GM21447 (cell line): ENCODE data around the gene TOM1.
"Not testable (repeated sequence)": the region's sequence is repeated elsewhere in the genome, so short reads cannot be mapped to it uniquely, and the experiment has no call there.

ENCODE experiments used
- ATAC-seq: cut with Tn5 transposase; IDR thresholded peaks from one replicate; pipeline ENCODE4 v1.9.1; 2021; ENCODE audit not compliant: unreplicated experiment

Gene TOM1

DNA sequence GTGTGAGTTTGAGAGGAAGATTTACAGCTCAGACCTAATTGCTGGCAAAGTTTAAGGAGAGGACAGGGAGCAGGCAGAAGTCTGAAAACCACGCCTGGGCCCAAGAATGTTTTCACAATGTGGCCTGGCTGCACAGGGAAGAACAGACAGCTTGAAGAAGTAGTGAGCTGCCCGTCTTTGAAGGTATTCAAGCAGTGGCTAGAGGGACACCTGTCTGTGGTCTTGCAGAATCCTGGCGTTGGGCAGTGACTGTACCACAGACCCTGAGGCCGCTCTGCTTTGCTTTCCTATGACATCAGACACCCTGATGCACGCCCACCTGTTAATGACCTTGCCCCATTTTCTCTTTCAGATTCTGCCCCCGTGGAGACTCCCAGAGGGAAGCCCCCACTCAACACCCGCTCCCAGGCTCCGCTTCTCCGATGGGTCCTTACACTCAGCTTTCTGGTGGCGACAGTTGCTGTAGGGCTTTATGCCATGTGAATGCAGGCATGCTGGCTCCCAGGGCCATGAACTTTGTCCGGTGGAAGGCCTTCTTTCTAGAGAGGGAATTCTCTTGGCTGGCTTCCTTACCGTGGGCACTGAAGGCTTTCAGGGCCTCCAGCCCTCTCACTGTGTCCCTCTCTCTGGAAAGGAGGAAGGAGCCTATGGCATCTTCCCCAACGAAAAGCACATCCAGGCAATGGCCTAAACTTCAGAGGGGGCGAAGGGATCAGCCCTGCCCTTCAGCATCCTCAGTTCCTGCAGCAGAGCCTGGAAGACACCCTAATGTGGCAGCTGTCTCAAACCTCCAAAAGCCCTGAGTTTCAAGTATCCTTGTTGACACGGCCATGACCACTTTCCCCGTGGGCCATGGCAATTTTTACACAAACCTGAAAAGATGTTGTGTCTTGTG lies 93.7 kb downstream of the TOM1 start:
- ATAC-seq: no peak

DNA sequence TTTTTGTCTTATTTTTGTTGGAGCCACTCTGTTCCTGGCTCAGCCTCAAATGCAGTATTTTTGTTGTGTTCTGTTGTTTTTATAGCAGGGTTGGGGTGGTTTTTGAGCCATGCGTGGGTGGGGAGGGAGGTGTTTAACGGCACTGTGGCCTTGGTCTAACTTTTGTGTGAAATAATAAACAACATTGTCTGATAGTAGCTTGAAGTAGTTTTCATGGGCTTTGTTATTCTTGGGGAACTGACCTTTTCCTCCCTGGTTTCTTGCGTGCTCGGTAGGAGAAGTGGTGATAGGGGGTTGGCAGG lies 94.3 kb downstream of the TOM1 start:
- ATAC-seq: no peak

DNA sequence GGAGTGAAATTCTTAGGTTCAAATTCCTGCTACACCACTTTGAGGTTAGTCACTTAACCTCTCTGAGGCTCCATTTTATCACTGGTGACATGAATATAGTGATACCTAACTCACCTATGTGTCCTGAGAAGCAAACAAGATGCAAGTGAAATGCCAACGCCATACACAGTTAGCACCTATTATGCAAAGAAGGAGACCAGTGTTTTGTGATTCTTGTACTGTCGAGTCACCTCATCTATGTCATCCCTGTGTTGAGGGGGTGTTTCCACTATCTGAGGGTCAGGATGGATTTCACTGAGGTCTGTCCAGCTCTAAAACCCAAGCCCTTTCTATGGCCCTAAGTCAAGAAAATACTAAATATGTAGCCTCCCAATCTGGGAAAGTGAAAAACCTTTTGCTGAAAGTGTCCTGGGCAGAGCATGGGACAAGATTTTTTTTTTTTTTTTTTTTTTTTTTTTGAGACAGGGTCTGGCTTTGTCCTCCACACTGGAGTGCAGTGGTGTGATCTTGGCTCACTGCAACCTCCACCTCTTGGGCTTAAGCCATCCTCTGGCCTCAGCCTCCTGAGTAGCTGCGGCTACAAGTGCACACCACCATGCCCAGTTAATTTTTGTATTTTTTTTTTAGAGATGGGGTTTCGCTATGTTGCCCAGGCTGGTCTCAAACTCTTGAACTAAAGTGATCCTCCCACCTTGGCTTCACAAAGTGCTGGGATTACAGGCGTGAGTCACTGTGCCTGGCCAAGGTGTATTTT lies 95.3 kb downstream of the TOM1 start:
- no peak for ATAC-seq

DNA sequence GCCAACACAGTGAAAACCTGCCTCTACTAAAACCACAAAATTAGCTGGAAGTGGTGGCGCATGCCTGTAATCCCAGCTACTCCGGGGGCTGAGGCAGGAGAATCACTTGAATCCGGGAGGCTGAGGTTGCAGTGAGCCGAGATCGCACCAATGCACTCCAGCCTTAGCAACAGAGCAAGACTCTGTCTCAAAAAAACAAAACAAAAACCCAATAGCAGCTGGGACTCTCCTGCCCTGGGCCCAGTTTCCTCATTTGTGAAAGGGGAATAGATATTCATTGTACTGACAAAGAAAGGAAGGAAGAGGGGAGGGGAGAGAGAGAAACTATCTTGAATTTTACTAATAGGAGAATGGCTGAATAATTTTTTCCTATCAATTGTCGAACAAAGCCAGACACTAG lies 96.9 kb downstream of the TOM1 start:
- ATAC-seq: not testable (repeated sequence)

DNA sequence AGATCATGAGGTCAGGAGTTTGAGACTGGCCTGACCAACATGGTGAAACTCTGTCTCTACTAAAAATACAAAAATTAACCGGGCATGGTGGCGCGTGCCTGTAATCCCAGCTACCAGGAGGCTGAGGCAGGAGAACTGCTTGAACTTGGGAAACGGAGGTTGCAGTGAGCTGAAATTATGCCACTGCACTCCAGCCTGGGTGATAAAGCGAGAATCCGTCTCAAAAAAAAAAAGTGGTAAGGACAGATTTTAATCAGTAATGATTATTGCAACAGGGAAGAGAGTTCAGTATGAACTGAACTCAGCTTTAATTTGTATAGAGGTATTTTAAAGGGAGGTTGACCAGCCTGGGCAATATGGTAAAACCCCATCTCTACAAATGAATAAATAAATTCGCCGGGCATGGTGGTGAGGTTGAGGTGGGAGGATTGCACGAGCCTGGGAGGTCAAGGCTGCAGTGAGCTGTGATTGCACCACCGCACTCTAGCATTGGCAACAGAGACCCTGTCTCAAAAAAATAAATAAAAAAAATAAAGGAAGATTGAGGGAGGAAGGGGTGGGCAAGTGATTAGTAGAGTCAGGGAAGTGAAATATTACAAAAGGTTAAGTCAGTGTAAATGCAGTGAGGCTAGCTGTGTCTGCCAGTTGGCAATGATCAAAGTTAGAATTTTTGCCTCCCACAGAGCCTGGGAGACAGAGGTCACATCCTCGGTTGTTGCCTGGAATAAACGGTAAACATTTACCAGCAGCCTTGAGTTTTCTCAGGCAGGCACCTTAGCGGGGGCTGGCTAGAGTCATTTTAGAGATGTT lies 97.6 kb downstream of the TOM1 start:
- ATAC-seq: no peak
